GM12874 (cell line): ENCODE data around the gene IP6K3.
A peak's percentile ranks its signal among the peaks of the same experiment; 100 is the strongest.

Experiments
- TF ChIP-seq, protein P1 (sequence below): IDR thresholded peaks from 2 replicates; pipeline ENCODE4 v1.5.1; 2011; ENCODE audit warnings: low read depth, mild to moderate bottlenecking, control low read depth, low read length, moderate library complexity; ENCODE audit not compliant: insufficient read depth

IP6K3 gene

DNA sequence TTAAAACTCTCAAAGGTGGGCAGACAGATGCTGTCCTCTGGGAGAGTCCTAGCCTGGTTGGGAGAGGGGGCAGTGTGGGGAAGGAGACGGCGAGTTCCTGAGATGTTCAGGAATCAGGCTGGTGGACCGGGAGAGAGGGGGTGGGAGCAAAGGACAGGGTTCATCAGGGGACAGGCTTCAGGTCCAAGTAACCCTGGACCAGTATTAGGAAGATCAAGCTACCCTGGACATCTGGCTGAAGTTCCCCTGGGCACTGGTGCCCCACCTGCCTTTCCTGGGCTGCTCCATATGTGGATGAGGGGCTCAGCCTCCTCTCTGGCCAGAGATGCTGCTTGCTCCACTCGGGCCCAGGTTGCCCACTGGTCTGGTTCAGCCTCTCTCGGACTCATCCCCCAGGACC, 1.1 kb upstream of the IP6K3 start:
- TF ChIP-seq, protein P1, sequence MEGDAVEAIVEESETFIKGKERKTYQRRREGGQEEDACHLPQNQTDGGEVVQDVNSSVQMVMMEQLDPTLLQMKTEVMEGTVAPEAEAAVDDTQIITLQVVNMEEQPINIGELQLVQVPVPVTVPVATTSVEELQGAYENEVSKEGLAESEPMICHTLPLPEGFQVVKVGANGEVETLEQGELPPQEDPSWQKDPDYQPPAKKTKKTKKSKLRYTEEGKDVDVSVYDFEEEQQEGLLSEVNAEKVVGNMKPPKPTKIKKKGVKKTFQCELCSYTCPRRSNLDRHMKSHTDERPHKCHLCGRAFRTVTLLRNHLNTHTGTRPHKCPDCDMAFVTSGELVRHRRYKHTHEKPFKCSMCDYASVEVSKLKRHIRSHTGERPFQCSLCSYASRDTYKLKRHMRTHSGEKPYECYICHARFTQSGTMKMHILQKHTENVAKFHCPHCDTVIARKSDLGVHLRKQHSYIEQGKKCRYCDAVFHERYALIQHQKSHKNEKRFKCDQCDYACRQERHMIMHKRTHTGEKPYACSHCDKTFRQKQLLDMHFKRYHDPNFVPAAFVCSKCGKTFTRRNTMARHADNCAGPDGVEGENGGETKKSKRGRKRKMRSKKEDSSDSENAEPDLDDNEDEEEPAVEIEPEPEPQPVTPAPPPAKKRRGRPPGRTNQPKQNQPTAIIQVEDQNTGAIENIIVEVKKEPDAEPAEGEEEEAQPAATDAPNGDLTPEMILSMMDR, result no peak

DNA sequence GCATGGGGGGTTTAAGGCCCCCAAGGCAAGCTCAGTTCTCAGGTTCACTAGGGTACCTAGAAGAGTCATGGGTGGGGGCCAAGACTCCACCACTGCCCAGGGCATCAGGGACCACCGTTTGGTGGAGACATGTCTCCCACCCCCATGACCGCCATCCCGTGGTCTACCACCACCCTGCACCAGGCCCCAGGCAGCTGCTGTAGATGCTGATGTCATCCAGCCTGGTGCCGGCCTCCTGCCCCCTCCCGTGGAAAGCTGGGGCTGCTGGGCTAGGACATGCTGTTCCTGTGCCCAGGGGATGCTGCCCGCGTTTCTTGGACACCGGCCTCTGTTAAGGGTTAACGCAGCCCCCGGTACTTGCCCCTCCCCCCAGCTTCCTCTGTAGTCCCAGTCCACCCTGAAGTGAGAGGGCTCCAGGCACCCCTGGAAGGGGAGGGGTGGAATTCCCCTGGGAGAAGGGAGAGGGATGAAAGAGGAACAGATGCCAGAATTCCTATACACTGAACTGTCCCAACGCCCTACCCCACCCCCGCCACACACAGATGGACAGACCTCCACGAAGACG, 587 bp downstream of the IP6K3 start:
- TF ChIP-seq, protein P1, result no peak

DNA sequence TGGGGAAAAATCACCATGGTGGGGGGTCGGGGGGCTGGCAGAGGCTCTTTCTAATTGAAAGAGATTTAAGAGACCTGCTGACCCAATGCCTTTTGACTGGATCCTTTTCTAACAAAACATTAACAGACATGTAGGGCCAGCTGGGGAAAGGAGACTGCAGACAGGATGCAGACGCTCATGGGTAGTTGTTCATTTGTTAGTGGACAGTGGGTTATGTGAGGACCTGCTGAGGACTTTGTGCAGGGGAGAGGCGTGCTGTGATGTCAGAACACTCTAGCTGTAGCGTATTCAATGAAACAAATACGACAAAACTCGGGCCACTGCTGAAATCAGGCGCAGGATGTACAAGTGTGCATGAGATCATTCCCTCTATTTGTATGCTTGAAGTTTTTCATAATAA, 1.2 kb downstream of the IP6K3 start:
- TF ChIP-seq, protein P1, result no peak

DNA sequence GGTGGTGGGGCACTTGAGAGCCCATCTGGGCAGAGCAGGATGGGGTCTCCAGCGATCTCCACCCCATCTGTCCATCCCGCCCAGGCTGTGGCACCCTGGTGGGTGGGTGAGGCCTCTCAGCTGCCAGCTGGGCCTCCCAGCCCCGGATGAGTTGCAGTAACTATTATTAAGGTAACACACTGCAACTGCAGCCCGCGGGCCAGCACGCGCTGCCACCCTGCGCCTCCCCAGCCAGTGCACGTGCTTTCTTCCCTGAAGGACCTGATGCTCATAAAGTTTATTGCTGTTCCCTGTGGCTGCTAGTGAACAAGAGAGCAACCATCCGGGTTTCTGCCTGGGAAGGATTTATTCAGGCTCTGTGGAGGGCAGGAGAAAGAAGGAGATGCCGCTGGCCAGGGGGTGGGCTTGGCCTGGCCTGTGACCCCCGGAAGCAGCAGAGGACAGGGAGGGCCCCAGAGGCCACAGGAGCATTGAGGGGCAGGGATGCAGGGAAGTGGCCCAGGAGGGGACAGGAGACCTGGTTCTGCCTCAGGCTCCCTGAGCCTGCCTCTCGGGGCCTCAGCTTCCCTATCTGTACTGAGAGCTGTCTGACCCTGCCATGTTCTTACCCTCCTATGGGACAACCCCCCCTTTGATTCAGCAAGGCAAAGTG, 1.7 kb downstream of the IP6K3 start:
- TF ChIP-seq, protein P1, result no peak

DNA sequence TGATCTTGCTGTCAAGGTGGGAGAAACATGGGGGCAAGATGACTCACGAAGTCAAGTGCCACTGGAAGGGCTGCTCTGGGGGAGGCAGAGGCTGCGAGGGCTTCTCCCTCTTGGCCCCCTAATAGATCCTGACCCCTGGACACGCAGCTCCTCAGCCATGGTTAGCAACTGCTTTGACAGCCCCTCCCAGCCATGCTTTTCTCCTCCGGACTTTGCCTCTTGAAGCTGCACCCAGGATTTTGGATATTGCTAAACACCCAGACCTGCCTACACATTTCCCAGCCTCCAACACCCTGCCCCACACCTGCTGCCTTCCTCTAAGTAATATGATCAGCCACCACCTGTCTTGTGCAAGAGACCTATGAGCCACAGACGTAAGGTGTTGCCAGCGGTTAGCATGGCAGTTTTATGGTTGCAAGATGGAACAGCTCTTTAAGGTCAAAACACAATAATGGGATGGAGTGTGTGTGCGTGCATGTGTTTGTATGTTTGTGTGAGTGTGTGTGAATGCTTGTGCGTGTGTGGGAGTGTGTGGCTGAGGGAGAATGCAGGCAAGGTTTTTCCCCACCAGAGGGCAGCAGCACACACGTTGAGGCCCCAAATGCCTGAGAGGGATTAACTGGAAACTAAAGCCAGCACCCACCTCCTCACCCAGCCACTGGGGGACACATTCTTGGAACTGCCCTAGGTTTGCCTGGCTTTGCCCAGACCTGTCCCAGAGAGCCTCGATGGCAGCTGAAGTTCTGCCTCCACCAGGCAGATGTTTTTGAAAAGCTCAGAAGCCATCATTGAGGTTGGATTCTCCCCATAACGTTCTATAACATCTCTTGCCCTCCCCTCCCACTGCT, 2.5 kb downstream of the IP6K3 start:
- TF ChIP-seq, protein P1, result peak; percentile 94

DNA sequence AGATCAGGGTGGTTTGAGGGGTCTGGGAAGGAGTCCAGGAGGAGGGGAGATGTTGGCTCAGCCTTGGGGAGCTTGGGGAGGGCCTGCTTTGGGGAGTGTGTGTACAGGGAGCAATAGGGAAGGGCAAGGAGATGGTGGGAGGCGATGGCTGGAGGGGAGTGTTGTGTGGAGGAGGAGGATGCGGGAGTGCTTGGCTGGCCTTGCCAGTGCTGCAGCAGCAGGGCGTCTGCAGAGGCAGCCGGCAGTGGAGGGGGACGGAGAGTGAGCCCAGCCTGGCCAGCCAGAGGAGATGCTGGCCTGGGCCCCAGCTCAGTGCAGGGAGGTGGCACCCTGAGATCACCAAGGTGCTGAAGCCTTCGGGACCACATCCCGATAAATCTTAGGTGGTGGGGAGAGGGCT, 3.9 kb downstream of the IP6K3 start:
- TF ChIP-seq, protein P1, result no peak

DNA sequence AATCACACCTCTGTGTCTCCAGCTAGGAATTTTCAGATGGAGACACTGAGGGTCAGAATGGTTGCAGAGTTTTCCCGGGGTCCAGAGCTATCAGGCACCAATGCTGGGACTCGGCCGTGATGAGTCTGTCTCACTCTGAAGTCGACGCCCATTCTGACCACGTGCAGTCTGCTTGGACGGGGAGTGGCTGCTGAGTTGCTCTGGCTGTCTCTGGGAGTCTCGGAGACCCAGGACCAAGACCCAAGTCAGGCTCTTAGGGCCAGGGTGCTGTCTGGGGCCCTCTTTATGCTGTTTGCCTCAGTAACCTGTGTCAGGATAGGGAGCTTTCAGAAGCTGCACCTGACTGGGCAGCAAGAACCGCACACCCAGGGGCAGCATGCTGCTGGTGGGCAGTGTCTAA, 4.6 kb downstream of the IP6K3 start:
- TF ChIP-seq, protein P1, result no peak
